GM12878 (cell line): ENCODE data around the gene LRCH4. TPM values are rescaled to one million over a fixed set of nuclear protein-coding genes. Genes with fewer than 3 reads are reported as not detected.

Source experiments
- BMI1 ChIP-seq: fragments of 450-650 bp; IDR thresholded peaks from 2 replicates; pipeline ENCODE4 v1.6.1; 2016; ENCODE audit warnings: mild to moderate bottlenecking, moderate library complexity, borderline replicate concordance
- BRCA1 ChIP-seq: IDR thresholded peaks from 2 replicates; pipeline ENCODE4 v1.6.1; 2011; ENCODE audit warnings: low read depth, low read length, improper control_type of control experiment
- ESRRA ChIP-seq: IDR thresholded peaks from 2 replicates; pipeline ENCODE4 v1.6.1; 2012; ENCODE audit warnings: mild to moderate bottlenecking, low read length, improper control_type of control experiment
- FOXM1 ChIP-seq: IDR thresholded peaks from 2 replicates; pipeline ENCODE4 v1.6.1; 2012; ENCODE audit warnings: low read depth, mild to moderate bottlenecking, inconsistent platforms, low read length, moderate library complexity
- GABPA ChIP-seq: IDR thresholded peaks from 2 replicates; pipeline ENCODE4 v1.6.1; 2014; ENCODE audit warnings: antibody characterized with exemption, low read depth, mild to moderate bottlenecking, inconsistent platforms
- HDAC6 ChIP-seq: fragments of 200-600 bp; sonication (generic); IDR thresholded peaks from one replicate; pipeline ENCODE4 v1.8.0; 2017; ENCODE audit warnings: antibody characterized with exemption; ENCODE audit not compliant: unreplicated experiment
- HDGF ChIP-seq: fragments of 450-650 bp; IDR thresholded peaks from 2 replicates; pipeline ENCODE4 v1.6.1; 2016; ENCODE audit warnings: antibody characterized with exemption
- HSF1 ChIP-seq: fragments of 150-350 bp; IDR thresholded peaks from 2 replicates; pipeline ENCODE4 v1.6.1; 2014; ENCODE audit warnings: mild to moderate bottlenecking, low read depth, low read length
- IKZF2 ChIP-seq, 2 experiments: fragments of 450-650 bp; IDR thresholded peaks; 2 replicates each; pipeline ENCODE4 v1.6.1; 2017; ENCODE audit warnings: mild to moderate bottlenecking in 2 of 2, moderate library complexity in 2 of 2
- KAT2A ChIP-seq: conservative IDR thresholded peaks from 2 replicates; pipeline ENCODE4 v1.6.1; 2011; ENCODE audit warnings: low read depth, low read length; ENCODE audit not compliant: control insufficient read depth
- MTA2 ChIP-seq: fragments of 450-650 bp; IDR thresholded peaks from 2 replicates; pipeline ENCODE4 v1.6.1; 2016; ENCODE audit warnings: low read depth, mild to moderate bottlenecking, moderate library complexity
- RAD21 ChIP-seq: IDR thresholded peaks from 2 replicates; pipeline ENCODE4 v1.6.1; 2011; ENCODE audit warnings: mild to moderate bottlenecking, low read depth, low read length, moderate library complexity; ENCODE audit not compliant: insufficient read depth
- RELA ChIP-seq: fragments of 450-650 bp; IDR thresholded peaks from 2 replicates; pipeline ENCODE4 v1.8.0; 2014; ENCODE audit warnings: borderline replicate concordance; ENCODE audit not compliant: partially characterized antibody
- SMC3 ChIP-seq: IDR thresholded peaks from 2 replicates; pipeline ENCODE4 v1.6.1; 2011; ENCODE audit warnings: low read length, improper control_type of control experiment, borderline replicate concordance
- SREBF2 ChIP-seq: IDR thresholded peaks from 2 replicates; pipeline ENCODE4 v1.6.1; 2012; ENCODE audit warnings: mild to moderate bottlenecking, low read length
- TAF1 ChIP-seq: IDR thresholded peaks from 2 replicates; pipeline ENCODE4 v1.6.1; 2011; ENCODE audit warnings: mild to moderate bottlenecking, low read depth, low read length, borderline replicate concordance
- ZBED1 ChIP-seq: IDR thresholded peaks from 2 replicates; pipeline ENCODE4 v1.6.1; 2016; ENCODE audit warnings: borderline replicate concordance
- ZBTB11 ChIP-seq: fragments of 450-650 bp; formaldehyde crosslinking; IDR thresholded peaks from 2 replicates; pipeline ENCODE4 v1.5.0; 2022; ENCODE audit warnings: mild to moderate bottlenecking, missing genetic modification characterization
- ZBTB40 ChIP-seq: fragments of 450-650 bp; IDR thresholded peaks from 2 replicates; pipeline ENCODE4 v1.6.1; 2016; ENCODE audit warnings: mild to moderate bottlenecking, moderate library complexity, borderline replicate concordance
- ZNF217 ChIP-seq: fragments of 450-650 bp; IDR thresholded peaks from 2 replicates; pipeline ENCODE4 v1.6.1; 2017; ENCODE audit warnings: antibody characterized with exemption, mild to moderate bottlenecking
- ZNF622 ChIP-seq: fragments of 450-650 bp; IDR thresholded peaks from 2 replicates; pipeline ENCODE4 v1.6.1; 2017; ENCODE audit warnings: mild to moderate bottlenecking, inconsistent platforms
- polyA plus RNA-seq, 11 experiments: library from polyadenylated mRNA; depleted of rRNA in 4 of 11; unstranded in 6 of 11; stranded (reverse) in 5 of 11; fragments of >200 nt; fragmentation: Nextera tagmentation in 4 of 11; fragmentation: Illumina TruSeq in 1 of 11; extraction: Ambion mirVana in 4 of 11; extraction: Trizol in 1 of 11; gene quantifications; 1 replicate in 1 of 11; 2 replicates in 10 of 11; pipeline versions ENCODE4 v1.2.1 to v1.2.3, GENCODE V29; 2011 to 2016; ENCODE audit warnings: inconsistent platforms in 2 of 11, missing spikeins in 2 of 11, low read depth in 1 of 11
- total RNA-seq, 4 experiments: library from RNA; depleted of rRNA in 3 of 4; stranded (reverse); fragments of >200 nt in 3 of 4; fragmentation: Illumina TruSeq in 1 of 4; extraction: Trizol in 1 of 4; gene quantifications; 2 replicates each; pipeline versions ENCODE4 v1.2.1 to v1.2.3, GENCODE V29; 2013 to 2021

LRCH4 gene
- total and polyA plus RNA-seq, 10 of the 15 experiments (the other 5 are each of a cell fraction or from before 2014, with no cell fraction given): 0.58 to 96.7 (median 28.4) TPM

GRCh38 chr7:100585511-100586265, at the start of gene LRCH4 (continued):
- TF ChIP-seq FOXM1: no peak; the same call in 1 of the 2 replicates
- TF ChIP-seq HDGF: no peak
- TF ChIP-seq BRCA1: no peak
- no peak for TF ChIP-seq ZBED1
- TF ChIP-seq ZBTB40: no peak
- TF ChIP-seq ZBTB11 (CRISPR knock-in tag): no peak
- peak; percentile 95 for TF ChIP-seq TAF1
- TF ChIP-seq GABPA: no peak
- TF ChIP-seq IKZF2 (IDR thresholded peaks at IDR 0.05): peak in 1 of 2 experiments; percentile 14; a peak in 1 of 4 replicates
- no peak for TF ChIP-seq SREBF2
- TF ChIP-seq BMI1: no peak
- no peak for TF ChIP-seq HSF1
- no peak for TF ChIP-seq ZNF622
- no peak for TF ChIP-seq RAD21
- no peak for TF ChIP-seq ZNF217
- no peak for TF ChIP-seq KAT2A
- TF ChIP-seq ESRRA: no peak; the same call in 1 of the 2 replicates
- TF ChIP-seq SMC3: no peak
- no peak for TF ChIP-seq MTA2
- peak; percentile 55 for TF ChIP-seq RELA
- no peak for TF ChIP-seq HDAC6
